ENCODE data around the gene IL1R2. TPM values are rescaled to one million over a fixed set of nuclear protein-coding genes. Genes with fewer than 3 reads are reported as not detected.

The IL1R2 gene
- total and polyA plus RNA-seq, 2 experiments from 2014 or later = not detected

GRCh38 chr2:102065675-102066252, 74.0 kb downstream of the IL1R2 start:
- H3K27ac ChIP-seq (ENCODE audit: low read depth) = no peak overlapping the region
- TF ChIP-seq REST (IDR thresholded peaks at IDR 0.05; ENCODE audit: unreplicated experiment) (no peak), NANOG (IDR thresholded peaks at IDR 0.05; ENCODE audit: borderline replicate concordance) (no peak), EZH2phosphoT487 (IDR thresholded peaks at IDR 0.05; ENCODE audit: unreplicated experiment) (no peak), JUNB (IDR thresholded peaks at IDR 0.05; ENCODE audit: unreplicated experiment) (no peak), ZNF331 (CRISPR knock-in tag; IDR thresholded peaks at IDR 0.05; ENCODE audit: low read depth) (no peak), POLR2AphosphoS5 (IDR thresholded peaks at IDR 0.05; ENCODE audit: low read depth) (no peak), CREB1 (CRISPR knock-in tag; IDR thresholded peaks at IDR 0.05; ENCODE audit: low read depth) (no peak), ZNF114 (CRISPR knock-in tag; IDR thresholded peaks at IDR 0.05) (no peak), STAT1 (IDR thresholded peaks at IDR 0.05; ENCODE audit: unreplicated experiment) (no peak), ZNF462 (CRISPR knock-in tag; IDR thresholded peaks at IDR 0.05) (no peak), EZH2 (IDR thresholded peaks at IDR 0.05; ENCODE audit: low read depth, unreplicated experiment) (no peak)
- TF ChIP-seq, protein P1, sequence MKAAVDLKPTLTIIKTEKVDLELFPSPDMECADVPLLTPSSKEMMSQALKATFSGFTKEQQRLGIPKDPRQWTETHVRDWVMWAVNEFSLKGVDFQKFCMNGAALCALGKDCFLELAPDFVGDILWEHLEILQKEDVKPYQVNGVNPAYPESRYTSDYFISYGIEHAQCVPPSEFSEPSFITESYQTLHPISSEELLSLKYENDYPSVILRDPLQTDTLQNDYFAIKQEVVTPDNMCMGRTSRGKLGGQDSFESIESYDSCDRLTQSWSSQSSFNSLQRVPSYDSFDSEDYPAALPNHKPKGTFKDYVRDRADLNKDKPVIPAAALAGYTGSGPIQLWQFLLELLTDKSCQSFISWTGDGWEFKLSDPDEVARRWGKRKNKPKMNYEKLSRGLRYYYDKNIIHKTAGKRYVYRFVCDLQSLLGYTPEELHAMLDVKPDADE (IDR thresholded peaks at IDR 0.05) = no peak
- TF ChIP-seq, protein P2, sequence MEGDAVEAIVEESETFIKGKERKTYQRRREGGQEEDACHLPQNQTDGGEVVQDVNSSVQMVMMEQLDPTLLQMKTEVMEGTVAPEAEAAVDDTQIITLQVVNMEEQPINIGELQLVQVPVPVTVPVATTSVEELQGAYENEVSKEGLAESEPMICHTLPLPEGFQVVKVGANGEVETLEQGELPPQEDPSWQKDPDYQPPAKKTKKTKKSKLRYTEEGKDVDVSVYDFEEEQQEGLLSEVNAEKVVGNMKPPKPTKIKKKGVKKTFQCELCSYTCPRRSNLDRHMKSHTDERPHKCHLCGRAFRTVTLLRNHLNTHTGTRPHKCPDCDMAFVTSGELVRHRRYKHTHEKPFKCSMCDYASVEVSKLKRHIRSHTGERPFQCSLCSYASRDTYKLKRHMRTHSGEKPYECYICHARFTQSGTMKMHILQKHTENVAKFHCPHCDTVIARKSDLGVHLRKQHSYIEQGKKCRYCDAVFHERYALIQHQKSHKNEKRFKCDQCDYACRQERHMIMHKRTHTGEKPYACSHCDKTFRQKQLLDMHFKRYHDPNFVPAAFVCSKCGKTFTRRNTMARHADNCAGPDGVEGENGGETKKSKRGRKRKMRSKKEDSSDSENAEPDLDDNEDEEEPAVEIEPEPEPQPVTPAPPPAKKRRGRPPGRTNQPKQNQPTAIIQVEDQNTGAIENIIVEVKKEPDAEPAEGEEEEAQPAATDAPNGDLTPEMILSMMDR (conservative IDR thresholded peaks at IDR 0.05; ENCODE audit: low read depth in 2 of 2) = no peak
- peaks cover 8% of the 10 kb centered on the region; the same call in 2 of the 3 replicates for H3K4me1 Mint-ChIP-seq
- no peaks in the 10 kb centered on the region for H3K27me3 ChIP-seq (ENCODE audit: insufficient read depth)
- no peak overlapping the region for H3K4me2 ChIP-seq
- H3K36me3 Mint-ChIP-seq (ENCODE audit: low read depth) = no peaks in the 10 kb centered on the region
- DNase-seq (ENCODE audit: low spot score) = no peak
- H3K4me3 ChIP-seq = no peak overlapping the region
- H3K4me1 ChIP-seq (ENCODE audit: insufficient read depth) = no peaks in the 10 kb centered on the region
- ATAC-seq = peak; percentile 49
- no peaks in the 10 kb centered on the region; the same call in 2 of the 3 replicates for H3K9me3 Mint-ChIP-seq
- H3K36me3 ChIP-seq (ENCODE audit: insufficient read depth) = no peaks in the 10 kb centered on the region
- peaks cover 3% of the 10 kb centered on the region for H3K27me3 Mint-ChIP-seq (ENCODE audit: insufficient read depth, low read depth, poor library complexity)
- H3K79me2 ChIP-seq (replicated peaks; ENCODE audit: insufficient read depth) = no peaks in the 10 kb centered on the region
- no peaks in the 10 kb centered on the region for H4K20me1 ChIP-seq (replicated peaks; ENCODE audit: insufficient read depth)
- H3K9me2 ChIP-seq (ENCODE audit: insufficient read depth) = no peaks in the 10 kb centered on the region
- H3K4me3 Mint-ChIP-seq = no peak overlapping the region; the same call in 2 of the 3 replicates
- peak overlapping the region; percentile 69 for H2AFZ ChIP-seq
- H3F3A ChIP-seq (replicated peaks; ENCODE audit: low read depth) = no peaks in the 10 kb centered on the region
- H3K27ac Mint-ChIP-seq = peak overlapping the region; percentile 46; the same call in 1 of the 2 replicates

Data from GM23338 (cell line).